Osteoblast (primary cell): ENCODE results near the gene ARL17B. TPM values are rescaled to one million over a fixed set of nuclear protein-coding genes. Genes with fewer than 3 reads are reported as not detected.
"Not testable (repeated sequence)": the region's sequence is repeated elsewhere in the genome, so short reads cannot be mapped to it uniquely, and the experiment has no call there.

Source experiments
- DNase-seq: peaks from one replicate; pipeline ENCODE4 v3.0.0; 2011; ENCODE audit warnings: low spot score, mixed read lengths; ENCODE audit not compliant: insufficient read length; ENCODE audit errors: missing footprints
- H2AFZ ChIP-seq: 2 replicates; pipeline ENCODE4 v1.6.0; 2011; ENCODE audit warnings: mild to moderate bottlenecking, low read length
- H3K27ac ChIP-seq: 2 replicates; pipeline ENCODE4 v1.5.1; 2011; ENCODE audit warnings: mild to moderate bottlenecking, low read depth, low read length, moderate library complexity
- H3K27me3 ChIP-seq: 2 replicates; pipeline ENCODE4 v1.6.0; 2012; ENCODE audit warnings: mild to moderate bottlenecking, control low read depth, inconsistent platforms, low read length, moderate library complexity; ENCODE audit not compliant: insufficient read depth
- H3K36me3 ChIP-seq: 2 replicates; pipeline ENCODE4 v1.5.1; 2011; ENCODE audit warnings: mild to moderate bottlenecking, low read length, control low read depth, moderate library complexity; ENCODE audit not compliant: insufficient read depth
- H3K4me1 ChIP-seq: 2 replicates; pipeline ENCODE4 v1.5.1; 2011; ENCODE audit warnings: mild to moderate bottlenecking, low read length, control low read depth, moderate library complexity; ENCODE audit not compliant: insufficient read depth
- H3K4me2 ChIP-seq: 2 replicates; pipeline ENCODE4 v1.6.0; 2011; ENCODE audit warnings: mild to moderate bottlenecking, low read length; ENCODE audit not compliant: insufficient read depth
- H3K4me3 ChIP-seq: fragments of 200-600 bp; sonication (generic); 3 replicates; pipeline ENCODE4 v1.5.1; 2012; ENCODE audit warnings: mild to moderate bottlenecking, low read length, inconsistent platforms; ENCODE audit not compliant: insufficient read depth
- H3K79me2 ChIP-seq: 2 replicates; pipeline ENCODE4 v1.6.0; 2012; ENCODE audit warnings: mild to moderate bottlenecking, low read length, control low read depth, inconsistent platforms; ENCODE audit not compliant: insufficient read depth
- H3K9me3 ChIP-seq: 2 replicates; pipeline ENCODE4 v1.5.1; 2011; ENCODE audit warnings: low read depth, low read length, control low read depth
- H4K20me1 ChIP-seq: 2 replicates; pipeline ENCODE4 v1.6.0; 2012; ENCODE audit warnings: mild to moderate bottlenecking, low read length, control low read depth; ENCODE audit not compliant: insufficient read depth
- total RNA-seq: library from RNA; depleted of rRNA; stranded (reverse); fragments of >200 nt; gene quantifications from 2 replicates; pipeline ENCODE4 v1.2.3, GENCODE V29; 2012

The ARL17B gene
- total RNA-seq, 1 donor, result 7.6 TPM

DNA sequence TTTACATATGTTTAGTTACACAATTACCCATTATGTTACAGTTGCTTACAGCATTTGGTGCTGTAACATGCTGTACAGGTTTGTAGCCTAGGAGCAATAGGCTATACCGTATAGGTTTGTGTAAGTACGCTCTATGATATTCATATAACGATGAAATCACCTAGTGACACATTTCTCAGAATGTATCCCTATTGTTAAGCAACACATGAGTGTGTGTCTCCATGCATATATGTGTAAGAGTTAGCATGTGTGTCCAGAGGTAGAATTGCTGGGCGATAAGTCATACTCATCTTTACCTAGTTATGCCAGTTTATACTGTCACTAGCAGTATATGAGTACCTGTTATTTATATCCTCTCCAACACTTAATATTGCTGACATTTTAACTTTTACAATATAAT, 21.6 kb upstream of the ARL17B start:
- H3K36me3 ChIP-seq, DNase-seq, H3K4me2 ChIP-seq, H3K4me1 ChIP-seq, H3K27me3 ChIP-seq, H3K79me2 ChIP-seq, H3K4me3 ChIP-seq, H4K20me1 ChIP-seq, H3K9me3 ChIP-seq, H3K27ac ChIP-seq, H2AFZ ChIP-seq: not testable (repeated sequence)

DNA sequence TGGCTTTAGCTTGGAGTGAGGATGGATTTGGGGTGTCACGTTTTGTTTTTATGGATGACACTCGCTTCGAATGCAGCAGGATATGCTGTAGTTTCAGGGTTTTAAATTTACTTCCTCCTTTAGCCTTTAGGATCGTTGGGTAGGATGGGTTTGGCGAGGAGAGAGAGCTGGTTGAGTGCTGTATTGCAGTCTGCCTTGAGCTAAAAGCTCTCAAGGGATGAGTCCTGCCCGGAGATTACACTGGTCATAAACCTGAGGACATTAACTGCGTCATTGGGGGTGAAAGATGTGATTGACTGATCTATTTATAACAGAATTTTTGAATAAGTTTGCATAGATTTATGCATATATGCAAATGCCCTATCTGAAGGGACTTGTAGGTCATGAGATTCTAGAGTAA, 11.9 kb upstream of the ARL17B start:
- not testable (repeated sequence) for H2AFZ ChIP-seq

DNA sequence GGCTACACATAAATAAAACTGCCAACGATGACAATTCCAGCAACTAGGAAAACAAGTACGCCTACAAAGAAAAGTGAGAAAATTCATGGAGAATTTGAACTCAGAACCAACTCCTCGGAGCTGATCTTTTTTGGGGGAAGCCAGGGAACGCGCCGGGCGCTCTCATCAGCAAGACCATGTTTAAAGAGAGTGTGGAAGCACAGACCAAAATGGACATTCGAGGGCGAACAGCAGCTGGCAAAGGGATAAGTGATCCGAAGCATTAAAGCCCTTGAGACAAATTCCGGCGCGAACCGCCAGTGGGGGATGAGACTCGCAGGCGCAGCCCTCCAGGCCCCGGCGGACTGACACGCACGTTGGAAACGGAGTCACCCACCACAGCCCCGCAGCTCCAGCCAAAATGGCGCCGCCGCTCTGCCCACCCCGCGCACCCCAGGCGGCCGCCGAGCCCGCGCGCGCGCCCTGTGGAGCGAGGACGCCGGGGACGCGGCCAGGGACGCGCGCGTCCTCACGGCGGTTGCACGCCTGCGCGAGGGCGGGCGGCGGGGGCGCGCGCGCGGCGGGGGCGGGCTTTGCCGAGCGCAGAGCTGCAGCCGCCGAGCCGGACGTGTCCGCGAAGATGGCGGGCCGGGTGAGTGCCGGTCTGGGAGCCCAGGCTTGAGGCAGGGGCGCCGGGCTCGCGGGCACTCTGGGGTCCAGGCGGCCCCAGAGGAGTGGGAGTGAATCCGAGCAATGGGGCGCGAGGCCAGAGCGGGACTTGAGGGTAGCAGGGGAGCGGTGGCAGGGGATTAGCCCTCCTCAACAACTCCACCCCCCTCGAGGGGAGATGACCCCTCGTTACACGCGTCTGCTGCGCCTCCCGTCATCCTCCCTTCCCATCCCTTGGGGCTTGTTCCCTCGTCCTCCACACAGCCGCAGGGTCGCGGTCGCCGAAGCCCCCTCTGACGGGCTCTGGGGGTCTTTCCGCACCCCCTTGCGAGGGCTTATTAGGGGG, 11.0 kb upstream of the ARL17B start:
- not testable (repeated sequence) for H3K9me3 ChIP-seq, H4K20me1 ChIP-seq, H3K27ac ChIP-seq, H3K4me1 ChIP-seq, DNase-seq, H2AFZ ChIP-seq, H3K79me2 ChIP-seq, H3K36me3 ChIP-seq, H3K27me3 ChIP-seq, H3K4me3 ChIP-seq, H3K4me2 ChIP-seq

More for the DNA sequence above, 11.9 kb upstream of the ARL17B start:
- H4K20me1 ChIP-seq, H3K79me2 ChIP-seq, DNase-seq, H3K27me3 ChIP-seq, H3K4me2 ChIP-seq, H3K36me3 ChIP-seq, H3K27ac ChIP-seq, H3K4me3 ChIP-seq, H3K4me1 ChIP-seq, H3K9me3 ChIP-seq: not testable (repeated sequence)

DNA sequence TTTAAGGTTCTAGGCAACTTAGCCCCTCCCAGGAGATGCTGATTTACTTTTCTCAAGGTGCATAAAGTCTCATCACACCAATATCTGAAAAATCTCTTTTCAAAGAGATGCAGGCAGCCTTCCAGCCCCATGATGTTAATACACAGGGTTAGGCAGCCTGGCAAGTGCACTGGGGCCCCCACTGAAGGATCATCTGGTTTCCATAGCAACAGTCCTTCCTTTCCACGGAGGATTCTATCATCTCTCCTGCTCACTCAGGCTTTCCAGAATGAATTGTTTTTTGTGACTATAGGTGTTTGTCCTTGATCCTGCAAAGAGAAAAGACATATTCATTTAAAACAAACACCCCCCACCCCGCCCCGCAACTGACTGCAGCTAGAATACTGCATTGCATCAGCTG, 6.0 kb upstream of the ARL17B start:
- not testable (repeated sequence) for DNase-seq, H3K27ac ChIP-seq, H3K4me1 ChIP-seq, H3K27me3 ChIP-seq, H3K4me2 ChIP-seq, H3K79me2 ChIP-seq, H2AFZ ChIP-seq, H3K4me3 ChIP-seq, H4K20me1 ChIP-seq, H3K36me3 ChIP-seq, H3K9me3 ChIP-seq

DNA sequence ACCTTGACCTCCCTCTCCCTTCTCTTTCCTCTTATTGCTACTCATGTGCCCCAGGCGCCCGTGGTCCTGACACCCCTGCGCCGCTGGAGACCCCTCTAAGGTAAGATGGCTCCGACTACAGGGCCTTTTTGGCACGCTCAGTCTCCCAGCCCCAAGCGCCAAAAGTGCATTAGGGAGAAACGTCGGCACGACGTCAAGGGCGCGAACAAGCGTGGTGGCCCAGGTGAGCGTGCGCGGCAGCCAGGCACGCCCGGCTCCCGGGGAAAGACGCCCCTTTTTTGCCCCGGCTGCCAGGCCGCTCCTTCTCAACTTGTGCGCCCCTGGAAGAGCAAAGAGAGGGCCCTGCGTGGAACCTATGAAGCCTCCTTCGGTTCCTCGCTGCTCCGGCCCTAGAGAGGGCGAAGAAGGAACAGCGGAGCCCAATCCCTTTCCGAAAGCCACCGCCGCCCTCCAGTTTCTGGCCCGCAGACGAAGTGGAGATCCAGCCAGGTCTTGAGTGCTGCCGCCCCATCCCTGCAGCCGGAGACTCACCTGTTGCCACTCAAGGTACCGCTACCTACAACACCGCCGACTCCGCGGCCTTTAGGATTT, 326 bp downstream of the ARL17B start:
- H3K4me1 ChIP-seq, H3K9me3 ChIP-seq, H3K27ac ChIP-seq, H3K79me2 ChIP-seq, H3K4me2 ChIP-seq, H3K27me3 ChIP-seq, H4K20me1 ChIP-seq, H3K36me3 ChIP-seq, H2AFZ ChIP-seq, DNase-seq: not testable (repeated sequence)
- peak overlapping the region; percentile 48 for H3K4me3 ChIP-seq

DNA sequence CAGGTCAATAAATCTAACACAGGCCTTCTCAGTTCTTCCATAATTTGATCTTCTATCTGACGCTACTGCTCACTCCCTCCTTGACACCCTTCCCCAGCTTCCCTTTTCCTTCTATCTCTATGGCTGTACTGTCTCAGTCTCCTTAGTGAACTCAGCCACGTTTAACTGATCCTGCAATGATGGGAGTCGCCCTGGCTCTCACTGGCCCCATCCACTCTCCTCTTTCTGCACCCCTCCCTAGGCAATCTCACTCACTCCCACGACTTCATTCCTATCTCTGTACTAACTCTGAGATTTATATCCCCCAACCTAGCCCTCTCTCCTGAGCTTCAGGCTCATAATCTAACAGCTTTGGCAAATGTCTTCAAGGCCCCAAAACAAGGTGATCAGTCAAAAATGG, 7.7 kb downstream of the ARL17B start:
- not testable (repeated sequence) for H3K27me3 ChIP-seq, H2AFZ ChIP-seq, H3K27ac ChIP-seq, H3K4me3 ChIP-seq, H3K36me3 ChIP-seq, H3K4me1 ChIP-seq, H3K79me2 ChIP-seq, DNase-seq, H3K4me2 ChIP-seq, H4K20me1 ChIP-seq, H3K9me3 ChIP-seq

DNA sequence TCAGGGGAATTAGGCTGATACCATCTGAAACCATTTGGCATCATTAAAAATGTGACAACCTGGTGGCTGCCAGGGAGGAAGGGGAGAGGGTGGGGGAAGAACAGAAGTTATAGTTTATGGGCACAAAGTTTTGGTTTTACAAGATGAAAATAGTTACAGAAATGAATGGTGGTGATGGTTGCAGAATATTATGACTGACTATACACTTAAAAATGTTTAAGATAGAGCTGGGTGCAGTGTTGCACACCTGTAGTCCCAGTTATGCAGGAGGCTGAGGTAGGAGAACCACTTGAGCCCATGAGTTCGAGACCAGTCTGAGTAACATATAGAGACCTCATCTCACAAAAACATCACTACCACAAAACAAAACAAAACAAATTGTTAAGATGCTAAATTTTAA, 12.5 kb downstream of the ARL17B start:
- H3K4me1 ChIP-seq, H3K4me3 ChIP-seq, H3K4me2 ChIP-seq, H3K27me3 ChIP-seq, H4K20me1 ChIP-seq, H3K79me2 ChIP-seq, H3K27ac ChIP-seq, DNase-seq, H3K9me3 ChIP-seq, H2AFZ ChIP-seq, H3K36me3 ChIP-seq: not testable (repeated sequence)

DNA sequence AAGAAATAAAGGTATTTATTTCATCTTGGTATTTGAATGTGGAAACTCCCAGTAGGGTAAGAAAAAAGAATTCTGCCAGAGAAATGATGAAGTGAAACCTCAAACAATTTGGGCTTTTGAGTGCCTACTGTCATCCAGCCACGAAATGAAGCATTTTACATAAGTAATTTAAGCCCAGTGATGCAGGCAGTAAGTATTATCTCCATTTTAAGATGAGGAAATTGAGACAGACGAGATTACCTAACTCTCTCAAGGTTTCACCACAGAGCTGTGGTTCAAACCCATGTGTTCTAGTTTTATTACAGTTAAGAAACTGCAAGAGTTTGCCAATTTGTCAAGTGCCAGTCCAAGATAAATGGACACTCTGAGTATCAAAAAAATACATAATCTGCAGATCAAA, 13.2 kb downstream of the ARL17B start:
- not testable (repeated sequence) for H3K4me3 ChIP-seq, H4K20me1 ChIP-seq, H3K27ac ChIP-seq, DNase-seq, H3K9me3 ChIP-seq, H3K4me2 ChIP-seq, H3K36me3 ChIP-seq, H3K4me1 ChIP-seq, H3K27me3 ChIP-seq, H2AFZ ChIP-seq, H3K79me2 ChIP-seq

DNA sequence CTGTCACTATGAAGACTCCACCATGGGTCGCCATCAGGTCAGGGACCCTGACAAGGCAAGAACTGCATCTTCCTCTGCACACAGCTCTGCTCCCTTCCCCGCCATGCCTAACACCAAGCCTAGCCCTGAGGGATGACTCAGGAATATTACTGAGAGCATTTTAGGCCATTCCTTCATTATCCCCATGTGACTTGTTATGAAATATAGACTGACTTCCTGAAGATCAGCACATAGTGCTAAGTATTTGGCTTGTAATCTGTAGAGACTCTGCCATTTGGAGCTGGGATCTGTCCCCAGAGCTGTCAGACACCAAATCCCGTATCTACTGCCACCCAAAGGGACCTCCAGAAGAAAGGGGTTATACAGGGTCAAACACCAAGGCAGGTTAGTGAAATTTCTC, 19.4 kb downstream of the ARL17B start:
- H3K4me1 ChIP-seq, H3K27ac ChIP-seq, H3K36me3 ChIP-seq, H3K4me3 ChIP-seq, H3K4me2 ChIP-seq, H3K79me2 ChIP-seq, H2AFZ ChIP-seq, H3K27me3 ChIP-seq, H3K9me3 ChIP-seq, DNase-seq, H4K20me1 ChIP-seq: not testable (repeated sequence)
